HG03439 (cell line): Measurements from ENCODE around the gene NUDT22.

Source experiments
- ATAC-seq: cut with Tn5 transposase; IDR thresholded peaks from one replicate; pipeline ENCODE4 v1.9.1; 2021; ENCODE audit warnings: mild to moderate bottlenecking, moderate library complexity; ENCODE audit not compliant: unreplicated experiment

NUDT22 gene

GRCh38 chr11:64253043-64253442, 27.0 kb downstream of the NUDT22 start:
- no peak for ATAC-seq

DNA sequence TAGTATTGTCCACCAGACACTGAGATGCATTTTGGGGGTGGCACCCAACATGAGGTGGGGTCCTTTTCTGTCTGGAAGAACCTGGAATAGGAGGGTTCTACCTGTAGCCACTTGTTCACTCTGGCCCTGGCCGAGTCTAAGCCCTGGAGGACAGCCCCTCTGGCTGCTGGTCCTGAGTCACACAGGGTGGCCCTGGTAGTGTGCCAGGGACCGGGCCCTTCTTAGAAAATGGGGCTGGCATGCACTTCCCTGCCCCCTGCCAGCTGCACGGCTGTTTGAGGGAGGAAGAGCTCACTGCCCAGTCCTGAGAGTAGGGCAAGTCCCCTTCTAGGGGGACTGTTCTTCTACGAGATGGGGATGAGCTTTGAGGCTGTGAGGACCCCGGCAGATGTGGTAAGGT, 27.4 kb downstream of the NUDT22 start:
- no peak for ATAC-seq

GRCh38 chr11:64254326-64254725, 28.3 kb downstream of the NUDT22 start:
- ATAC-seq, result no peak

GRCh38 chr11:64255135-64256128, 29.4 kb downstream of the NUDT22 start:
- no peak for ATAC-seq

GRCh38 chr11:64256300-64256699, 30.2 kb downstream of the NUDT22 start:
- ATAC-seq, result no peak

DNA sequence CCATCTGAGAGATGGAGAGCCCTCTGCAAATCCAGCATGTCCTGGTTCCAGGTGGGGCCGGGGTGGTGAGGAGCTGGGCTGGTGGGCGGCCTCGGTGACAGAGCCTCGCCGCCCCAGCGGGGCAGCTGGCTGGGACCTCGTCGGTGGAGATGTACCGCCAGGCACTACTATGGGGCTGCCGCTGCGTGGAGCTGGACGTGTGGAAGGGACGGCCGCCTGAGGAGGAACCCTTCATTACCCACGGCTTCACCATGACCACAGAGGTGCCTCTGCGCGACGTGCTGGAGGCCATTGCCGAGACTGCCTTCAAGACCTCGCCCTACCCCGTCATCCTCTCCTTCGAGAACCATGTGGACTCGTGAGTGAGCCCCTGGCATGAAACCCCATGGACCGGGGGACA, 32.3 kb downstream of the NUDT22 start:
- no peak for ATAC-seq

GRCh38 chr11:64258946-64259532, 33.0 kb downstream of the NUDT22 start:
- no peak for ATAC-seq

DNA sequence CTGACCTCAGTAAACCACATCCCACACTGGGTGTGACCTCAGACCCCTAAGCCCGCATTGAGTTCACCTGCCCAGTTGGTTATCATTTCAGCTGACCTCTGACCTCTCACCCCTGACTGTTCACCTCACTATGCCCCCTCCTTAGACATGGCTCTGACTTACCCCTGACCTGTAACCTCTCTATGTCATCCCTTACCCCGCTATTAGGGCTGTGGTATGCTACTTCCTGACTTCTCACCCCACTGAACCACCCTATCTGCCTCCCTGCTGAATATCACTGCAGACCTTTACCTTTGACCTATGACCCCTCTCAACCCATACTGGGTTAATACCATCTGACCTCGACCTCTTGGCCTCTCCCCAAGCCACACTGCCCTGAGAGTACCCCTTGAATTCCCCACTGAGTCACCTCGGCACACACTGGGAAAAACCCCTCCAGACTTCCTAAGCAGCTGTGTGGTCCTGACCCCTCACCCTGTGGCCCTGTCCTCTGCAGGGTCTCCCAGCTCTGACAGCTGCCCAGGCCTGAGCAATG, 33.5 kb downstream of the NUDT22 start:
- no peak for ATAC-seq

GRCh38 chr11:64260147-64260708, 34.2 kb downstream of the NUDT22 start:
- ATAC-seq, result no peak

DNA sequence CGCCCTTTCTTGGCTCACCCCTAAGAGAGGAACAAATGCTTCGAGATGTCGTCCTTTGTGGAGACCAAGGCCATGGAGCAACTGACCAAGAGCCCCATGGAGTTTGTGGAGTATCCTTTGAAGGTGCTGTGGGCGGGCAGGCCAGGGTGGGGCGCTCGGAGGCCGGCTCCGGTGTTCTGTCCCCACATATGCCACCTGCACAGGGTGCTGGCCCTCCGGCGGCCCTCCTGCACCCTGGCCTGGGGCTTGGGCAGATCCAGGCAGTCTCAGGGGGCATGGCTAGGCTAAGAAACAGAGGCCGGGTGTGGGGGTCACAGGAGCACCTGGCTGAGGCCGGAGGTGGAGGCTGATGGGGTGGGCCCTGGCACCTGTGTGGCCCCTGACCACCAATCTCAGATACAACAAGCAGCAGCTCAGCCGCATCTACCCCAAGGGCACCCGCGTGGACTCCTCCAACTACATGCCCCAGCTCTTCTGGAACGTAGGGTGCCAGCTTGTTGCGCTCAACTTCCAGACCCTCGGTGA, 35.5 kb downstream of the NUDT22 start:
- ATAC-seq, result no peak

GRCh38 chr11:64262271-64263002, 36.4 kb downstream of the NUDT22 start:
- ATAC-seq, result no peak

GRCh38 chr11:64263021-64263946, 37.2 kb downstream of the NUDT22 start:
- no peak for ATAC-seq

DNA sequence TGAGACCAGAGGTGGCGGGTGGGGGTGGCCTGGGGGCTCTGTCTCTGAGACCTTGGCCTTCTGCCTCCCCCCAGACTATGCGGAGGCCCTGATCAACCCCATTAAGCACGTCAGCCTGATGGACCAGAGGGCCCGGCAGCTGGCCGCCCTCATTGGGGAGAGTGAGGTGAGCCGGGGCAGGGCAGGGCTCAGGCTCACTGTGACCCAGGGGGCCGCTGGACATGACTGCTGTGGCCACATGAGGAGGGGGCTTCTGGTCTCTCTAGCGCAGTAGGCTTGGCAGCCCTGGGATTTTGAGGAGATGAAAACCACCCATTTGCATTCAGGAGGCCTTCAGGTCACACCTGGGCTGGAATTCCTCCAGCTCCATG, 37.9 kb downstream of the NUDT22 start:
- no peak for ATAC-seq

DNA sequence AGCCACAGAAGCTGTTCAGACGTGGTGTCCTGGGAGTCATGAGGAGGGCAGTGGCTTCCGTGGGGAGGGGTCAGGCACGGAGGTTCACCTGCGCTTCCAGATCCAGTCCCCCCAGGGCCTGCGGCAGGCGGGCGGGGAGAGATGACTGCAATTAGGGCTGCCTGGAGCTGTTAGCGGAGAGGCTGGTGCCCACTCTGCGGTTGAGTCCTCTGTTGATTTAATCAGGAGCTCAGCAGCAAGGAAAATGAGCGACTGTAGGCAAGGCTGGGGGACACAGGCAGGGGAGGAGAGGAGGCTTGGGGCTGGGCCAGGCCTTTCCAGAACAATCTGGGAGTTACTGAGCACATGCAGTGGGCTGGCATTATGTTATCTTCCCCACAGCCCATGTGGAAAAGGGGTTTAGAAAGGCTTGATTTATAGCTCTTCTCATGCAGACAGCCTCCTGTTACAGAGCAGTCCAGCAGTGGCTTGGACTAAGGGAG, 38.3 kb downstream of the NUDT22 start:
- no peak for ATAC-seq

DNA sequence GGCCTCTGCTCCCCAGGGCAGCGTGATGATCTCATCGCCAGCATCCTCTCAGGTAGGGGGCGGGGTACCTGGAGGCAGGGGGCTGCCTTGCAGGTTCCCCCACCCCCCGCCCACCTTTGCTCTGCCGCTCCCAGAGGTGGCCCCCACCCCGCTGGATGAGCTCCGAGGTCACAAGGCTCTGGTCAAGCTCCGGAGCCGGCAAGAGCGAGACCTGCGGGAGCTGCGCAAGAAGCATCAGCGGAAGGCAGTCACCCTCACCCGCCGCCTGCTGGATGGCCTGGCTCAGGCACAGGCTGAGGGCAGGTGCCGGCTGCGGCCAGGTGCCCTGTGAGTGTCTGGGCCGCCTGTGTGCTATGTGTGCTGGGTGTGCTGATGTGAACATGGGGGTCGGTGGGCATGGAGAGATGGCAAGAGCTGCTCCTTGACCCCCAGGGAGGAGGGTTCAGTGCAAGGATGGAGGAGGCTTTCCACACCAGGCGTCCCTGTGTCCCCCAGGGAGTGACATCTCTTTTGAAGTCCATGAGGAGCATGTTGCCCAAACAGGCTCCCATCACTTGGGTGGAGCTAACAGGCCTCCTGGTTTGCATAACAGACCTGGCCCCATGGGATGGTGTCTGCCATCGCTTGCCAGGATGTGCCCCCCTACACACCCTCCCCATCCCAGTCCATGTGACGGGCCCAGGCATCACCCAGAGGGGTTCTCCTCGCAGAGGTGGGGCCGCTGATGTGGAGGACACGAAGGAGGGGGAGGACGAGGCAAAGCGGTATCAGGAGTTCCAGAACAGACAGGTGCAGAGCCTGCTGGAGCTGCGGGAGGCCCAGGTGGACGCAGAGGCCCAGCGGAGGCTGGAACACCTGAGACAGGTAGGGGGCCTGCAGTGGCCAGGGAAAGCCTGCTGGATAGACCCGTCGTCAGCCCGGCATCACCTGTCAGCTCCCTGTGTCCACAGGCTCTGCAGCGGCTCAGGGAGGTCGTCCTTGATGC, 39.4 kb downstream of the NUDT22 start:
- ATAC-seq, result no peak

GRCh38 chr11:64266339-64266738, 40.3 kb downstream of the NUDT22 start:
- no peak for ATAC-seq

GRCh38 chr11:64267207-64267945, 41.3 kb downstream of the NUDT22 start:
- ATAC-seq, result no peak
